ENCODE measurements around the gene DSC1.
"Not testable (repeated sequence)": the region's sequence is repeated elsewhere in the genome, so short reads cannot be mapped to it uniquely, and the experiment has no call there.

The DSC1 gene

GRCh38 chr18:31134988-31135529 is 27.6 kb downstream of the DSC1 start:
- H3K4me1 ChIP-seq (ENCODE audit: insufficient read depth, low read length) = no peaks in the 10 kb centered on the region
- H3K27ac ChIP-seq (ENCODE audit: low read depth, low read length) = no peak overlapping the region
- WGBS = 88% methylated on average over 4 of the region's 4 CpGs
- no peaks in the 10 kb centered on the region for H3K9me3 ChIP-seq (ENCODE audit: insufficient read depth, low read depth, low read length)
- no peaks in the 10 kb centered on the region for H3K27me3 ChIP-seq (ENCODE audit: insufficient read depth, low read length)
- H3K36me3 ChIP-seq (ENCODE audit: insufficient read depth, low read length) = no peaks in the 10 kb centered on the region
- no peak overlapping the region for H3K9ac ChIP-seq (ENCODE audit: low read depth, low read length)
- no peak overlapping the region for H3K4me3 ChIP-seq (ENCODE audit: low read length)

DNA sequence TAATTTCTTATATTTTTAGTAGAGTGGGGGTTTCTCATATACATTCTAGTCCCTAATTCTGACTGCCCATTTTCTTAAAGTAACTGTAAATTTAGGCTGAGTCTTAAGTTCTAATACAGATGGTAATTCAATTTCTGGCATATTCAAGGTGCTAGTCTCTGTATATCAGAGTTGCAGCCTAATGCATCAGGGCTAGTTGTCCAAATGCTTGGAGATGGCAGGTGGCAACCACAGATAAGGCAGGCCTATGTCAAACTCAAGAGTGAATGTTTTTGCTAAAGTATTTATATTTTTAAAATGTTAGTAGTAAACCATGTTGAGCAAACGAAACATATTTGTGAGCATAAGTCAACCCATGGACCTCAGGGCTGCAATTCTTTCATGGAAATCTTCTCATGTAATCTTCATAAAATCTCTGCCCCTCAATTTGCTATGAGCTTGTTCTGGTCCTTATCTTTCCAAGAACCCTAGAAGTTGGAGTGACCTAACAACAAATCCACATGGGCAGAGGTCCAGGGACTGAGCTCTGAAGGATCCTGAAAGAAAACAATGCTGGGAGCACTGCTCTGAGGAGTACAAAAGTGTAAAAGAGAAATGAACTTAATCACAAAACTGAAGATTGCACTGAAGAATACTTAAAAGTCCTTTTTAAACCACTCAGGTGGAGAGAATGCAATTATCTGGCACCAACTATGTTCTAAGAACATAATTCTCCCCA is 33.1 kb downstream of the DSC1 start:
- H3K9me3 ChIP-seq (ENCODE audit: insufficient read depth, low read depth, low read length) = no peaks in the 10 kb centered on the region
- no peaks in the 10 kb centered on the region for H3K36me3 ChIP-seq (ENCODE audit: insufficient read depth, low read length)
- no peak overlapping the region for H3K27ac ChIP-seq (ENCODE audit: low read depth, low read length)
- no peaks in the 10 kb centered on the region for H3K27me3 ChIP-seq (ENCODE audit: insufficient read depth, low read length)
- no peak overlapping the region for H3K9ac ChIP-seq (ENCODE audit: low read depth, low read length)
- no peak overlapping the region for H3K4me3 ChIP-seq (ENCODE audit: low read length)
- WGBS = 90% methylated on average over 1 of the region's 1 CpG
- no peaks in the 10 kb centered on the region for H3K4me1 ChIP-seq (ENCODE audit: insufficient read depth, low read length)

GRCh38 chr18:31125878-31126277 is 36.8 kb downstream of the DSC1 start:
- Histone ChIP-seq H3K27me3 (ENCODE audit: insufficient read depth, low read length) (no peaks in the 10 kb centered on the region), H3K4me1 (ENCODE audit: insufficient read depth, low read length) (no peaks in the 10 kb centered on the region), H3K9ac (ENCODE audit: low read depth, low read length) (no peak overlapping the region), H3K4me3 (ENCODE audit: low read length) (no peak overlapping the region), H3K27ac (ENCODE audit: low read depth, low read length) (no peak overlapping the region), H3K9me3 (ENCODE audit: insufficient read depth, low read depth, low read length) (no peaks in the 10 kb centered on the region), H3K36me3 (ENCODE audit: insufficient read depth, low read length) (no peaks in the 10 kb centered on the region)
- WGBS = 91% methylated on average over 1 of the region's 1 CpG

- H3K9ac ChIP-seq (ENCODE audit: low read depth, low read length); H3K4me1 ChIP-seq (ENCODE audit: insufficient read depth, low read length); H3K9me3 ChIP-seq (ENCODE audit: insufficient read depth, low read depth, low read length); H3K27ac ChIP-seq (ENCODE audit: low read depth, low read length); H3K36me3 ChIP-seq (ENCODE audit: insufficient read depth, low read length); H3K27me3 ChIP-seq (ENCODE audit: insufficient read depth, low read length); H3K4me3 ChIP-seq (ENCODE audit: low read length): not testable (repeated sequence)
- WGBS = 67% methylated on average over 1 of the region's 2 CpGs
These were observed 39.5 kb downstream of the DSC1 start for GRCh38 chr18:31123125-31123524.

DNA sequence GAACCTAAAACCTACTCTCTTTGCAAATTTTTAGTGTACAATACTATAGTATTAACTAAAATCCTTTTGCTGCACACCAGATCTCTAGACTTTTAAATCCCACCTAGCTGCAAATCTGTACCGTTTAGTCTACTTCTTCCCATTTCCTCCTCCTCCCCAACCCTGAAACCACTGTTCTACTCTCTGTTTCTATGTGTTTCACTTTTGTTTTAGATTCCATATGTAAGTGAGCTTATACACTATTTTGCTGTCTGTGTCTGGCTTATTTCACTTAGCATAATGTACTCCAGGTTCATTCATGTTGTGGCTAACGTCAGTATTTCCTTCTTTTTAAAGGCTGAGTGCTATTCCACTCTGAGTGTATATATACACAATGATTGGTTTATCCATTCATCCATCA is 42.1 kb downstream of the DSC1 start:
- 96% methylated on average over 2 of the region's 2 CpGs for WGBS
- no peak overlapping the region for H3K9ac ChIP-seq (ENCODE audit: low read depth, low read length)
- H3K4me3 ChIP-seq (ENCODE audit: low read length) = no peak overlapping the region
- H3K9me3 ChIP-seq (ENCODE audit: insufficient read depth, low read depth, low read length) = no peaks in the 10 kb centered on the region
- H3K4me1 ChIP-seq (ENCODE audit: insufficient read depth, low read length) = no peaks in the 10 kb centered on the region; the same call in 1 of the 2 replicates
- no peaks in the 10 kb centered on the region for H3K36me3 ChIP-seq (ENCODE audit: insufficient read depth, low read length)
- no peaks in the 10 kb centered on the region for H3K27me3 ChIP-seq (ENCODE audit: insufficient read depth, low read length)
- H3K27ac ChIP-seq (ENCODE audit: low read depth, low read length) = no peak overlapping the region

DNA sequence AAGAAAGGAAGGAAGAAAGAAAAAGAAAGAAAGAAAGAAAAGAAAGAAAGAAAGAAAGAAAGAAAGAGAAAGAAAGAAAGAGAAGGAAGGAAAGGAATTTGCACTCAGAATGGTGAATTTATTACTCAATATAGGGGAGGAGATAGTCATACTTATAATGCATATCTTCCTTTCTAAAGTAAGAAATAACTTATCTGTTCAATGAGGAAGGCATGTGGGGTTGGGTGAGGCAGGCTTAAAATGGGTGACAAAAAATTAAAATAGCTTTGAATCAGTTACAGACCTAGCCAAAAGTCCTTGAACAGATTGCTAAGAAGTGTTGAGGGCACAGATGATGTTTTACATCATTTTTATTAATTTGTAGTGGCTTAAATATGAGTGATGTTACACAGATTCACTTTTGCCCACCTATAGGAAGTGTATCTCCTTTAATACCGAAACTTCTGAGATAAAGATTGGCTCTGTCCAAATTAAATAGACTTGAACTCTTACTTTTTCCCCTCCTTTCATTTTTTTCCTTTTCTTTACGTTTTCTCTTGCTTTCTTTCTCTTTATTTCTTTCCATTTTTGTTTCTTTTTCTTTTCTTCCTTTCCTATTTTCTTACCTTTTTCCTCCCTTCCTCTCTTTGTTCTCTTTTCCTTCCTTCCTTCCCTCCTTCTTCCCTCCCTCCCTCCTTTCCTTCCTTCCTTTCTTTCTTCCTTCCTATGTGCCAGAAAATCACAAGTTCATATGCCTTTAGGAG is 45.6 kb downstream of the DSC1 start:
- H3K9ac ChIP-seq (ENCODE audit: low read depth, low read length) = no peak overlapping the region
- no peaks in the 10 kb centered on the region; the same call in 1 of the 2 replicates for H3K4me1 ChIP-seq (ENCODE audit: insufficient read depth, low read length)

DNA sequence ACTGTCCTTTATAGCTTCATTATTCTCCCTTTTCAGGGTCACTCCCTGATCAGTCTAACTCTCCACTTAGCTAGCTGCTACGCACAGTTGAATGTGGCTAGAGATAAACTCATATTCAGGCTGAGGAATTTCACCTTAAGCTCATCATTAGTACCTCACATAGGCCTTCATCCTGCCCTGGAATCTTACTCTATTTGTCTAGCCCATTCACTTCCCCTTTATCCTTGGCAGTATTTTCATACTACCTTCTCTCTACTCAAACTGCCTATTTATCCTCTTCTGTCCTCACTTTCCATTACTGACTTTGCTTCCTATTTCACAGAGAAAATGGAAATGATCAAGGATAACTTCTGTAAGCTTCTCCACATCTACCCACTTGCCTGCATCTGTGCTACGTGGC is 49.9 kb downstream of the DSC1 start:
- H3K9ac ChIP-seq (ENCODE audit: low read depth, low read length) = no peak overlapping the region
- no peak overlapping the region for H3K27ac ChIP-seq (ENCODE audit: low read depth, low read length)
- H3K4me1 ChIP-seq (ENCODE audit: insufficient read depth, low read length) = no peaks in the 10 kb centered on the region
- 97% methylated on average over 2 of the region's 2 CpGs for WGBS
- H3K27me3 ChIP-seq (ENCODE audit: insufficient read depth, low read length) = no peaks in the 10 kb centered on the region
- no peaks in the 10 kb centered on the region for H3K36me3 ChIP-seq (ENCODE audit: insufficient read depth, low read length)
- no peaks in the 10 kb centered on the region for H3K9me3 ChIP-seq (ENCODE audit: insufficient read depth, low read depth, low read length)
- no peak overlapping the region for H3K4me3 ChIP-seq (ENCODE audit: low read length)

More for the DNA sequence above, 45.6 kb downstream of the DSC1 start:
- WGBS = 87% methylated on average over 2 of the region's 2 CpGs
- H3K4me3 ChIP-seq (ENCODE audit: low read length) = no peak overlapping the region
- no peak overlapping the region for H3K27ac ChIP-seq (ENCODE audit: low read depth, low read length)
- no peaks in the 10 kb centered on the region for H3K36me3 ChIP-seq (ENCODE audit: insufficient read depth, low read length)
- H3K27me3 ChIP-seq (ENCODE audit: insufficient read depth, low read length) = no peaks in the 10 kb centered on the region
- H3K9me3 ChIP-seq (ENCODE audit: insufficient read depth, low read depth, low read length) = no peaks in the 10 kb centered on the region

GRCh38 chr18:31105733-31106132 is 56.9 kb downstream of the DSC1 start:
- no peaks in the 10 kb centered on the region for H3K36me3 ChIP-seq (ENCODE audit: insufficient read depth, low read length)
- no peaks in the 10 kb centered on the region for H3K9me3 ChIP-seq (ENCODE audit: insufficient read depth, low read depth, low read length)
- H3K4me3 ChIP-seq (ENCODE audit: low read length) = no peak overlapping the region
- no peaks in the 10 kb centered on the region for H3K27me3 ChIP-seq (ENCODE audit: insufficient read depth, low read length)
- no peak overlapping the region for H3K27ac ChIP-seq (ENCODE audit: low read depth, low read length)
- WGBS = 91% methylated on average over 3 of the region's 3 CpGs
- H3K4me1 ChIP-seq (ENCODE audit: insufficient read depth, low read length) = peaks cover 16% of the 10 kb centered on the region
- no peak overlapping the region for H3K9ac ChIP-seq (ENCODE audit: low read depth, low read length)

GRCh38 chr18:31104444-31104843 is 58.2 kb downstream of the DSC1 start:
- 88% methylated on average over 3 of the region's 3 CpGs for WGBS
- no peaks in the 10 kb centered on the region for H3K36me3 ChIP-seq (ENCODE audit: insufficient read depth, low read length)
- no peaks in the 10 kb centered on the region for H3K9me3 ChIP-seq (ENCODE audit: insufficient read depth, low read depth, low read length)
- no peak overlapping the region for H3K9ac ChIP-seq (ENCODE audit: low read depth, low read length)
- no peaks in the 10 kb centered on the region for H3K27me3 ChIP-seq (ENCODE audit: insufficient read depth, low read length)
- no peak overlapping the region for H3K27ac ChIP-seq (ENCODE audit: low read depth, low read length)
- peaks cover 24% of the 10 kb centered on the region for H3K4me1 ChIP-seq (ENCODE audit: insufficient read depth, low read length)
- no peak overlapping the region for H3K4me3 ChIP-seq (ENCODE audit: low read length)

DNA sequence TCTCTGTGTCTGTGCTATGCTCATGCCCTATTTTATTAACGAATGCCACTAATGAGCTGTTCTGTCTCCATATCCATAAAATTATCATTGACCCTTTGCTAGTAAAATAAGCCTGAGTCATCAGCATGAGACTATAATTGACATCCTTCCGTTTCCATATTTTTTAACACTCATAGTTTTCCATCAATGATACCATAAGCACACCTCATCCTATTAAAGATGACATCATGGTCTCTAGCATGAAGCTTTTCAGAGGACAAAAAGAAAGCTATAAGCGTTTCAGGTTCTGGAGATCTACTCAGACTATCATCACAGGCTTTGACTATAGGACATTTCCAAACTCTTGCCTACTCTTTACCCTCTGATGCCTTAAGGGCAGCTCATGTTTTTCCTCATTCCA is 59.2 kb downstream of the DSC1 start:
- Histone ChIP-seq H3K4me3 (ENCODE audit: low read length) (no peak overlapping the region), H3K27ac (ENCODE audit: low read depth, low read length) (no peak overlapping the region), H3K9me3 (ENCODE audit: insufficient read depth, low read depth, low read length) (no peaks in the 10 kb centered on the region), H3K27me3 (ENCODE audit: insufficient read depth, low read length) (no peaks in the 10 kb centered on the region), H3K4me1 (ENCODE audit: insufficient read depth, low read length) (peaks cover 27% of the 10 kb centered on the region), H3K36me3 (ENCODE audit: insufficient read depth, low read length) (no peaks in the 10 kb centered on the region), H3K9ac (ENCODE audit: low read depth, low read length) (no peak overlapping the region)
- 84% methylated on average over 3 of the region's 3 CpGs for WGBS

- H3K9ac ChIP-seq (ENCODE audit: low read depth, low read length) = no peak overlapping the region
- H3K4me3 ChIP-seq (ENCODE audit: low read length) = peak overlapping the region; percentile 94
- no peaks in the 10 kb centered on the region for H3K9me3 ChIP-seq (ENCODE audit: insufficient read depth, low read depth, low read length)
- H3K27me3 ChIP-seq (ENCODE audit: insufficient read depth, low read length) = no peaks in the 10 kb centered on the region
- no peak overlapping the region for H3K27ac ChIP-seq (ENCODE audit: low read depth, low read length)
- peaks cover 27% of the 10 kb centered on the region for H3K4me1 ChIP-seq (ENCODE audit: insufficient read depth, low read length)
- H3K36me3 ChIP-seq (ENCODE audit: insufficient read depth, low read length) = no peaks in the 10 kb centered on the region
- WGBS = 58% methylated on average over 2 of the region's 2 CpGs
These were observed 59.7 kb downstream of the DSC1 start for GRCh38 chr18:31102941-31103340.

Data from HUES64 (cell line).